Inferior parietal cortex (tissue), 1 donor: Measurements from ENCODE around the gene CASP10.
"Not testable (repeated sequence)": the region's sequence is repeated elsewhere in the genome, so short reads cannot be mapped to it uniquely, and the experiment has no call there.

ENCODE experiments used
- DNase-seq: peaks from one replicate; pipeline ENCODE4 v3.0.0-alpha.2; 2016; ENCODE audit errors: extremely low spot score

CASP10 gene, protein sequence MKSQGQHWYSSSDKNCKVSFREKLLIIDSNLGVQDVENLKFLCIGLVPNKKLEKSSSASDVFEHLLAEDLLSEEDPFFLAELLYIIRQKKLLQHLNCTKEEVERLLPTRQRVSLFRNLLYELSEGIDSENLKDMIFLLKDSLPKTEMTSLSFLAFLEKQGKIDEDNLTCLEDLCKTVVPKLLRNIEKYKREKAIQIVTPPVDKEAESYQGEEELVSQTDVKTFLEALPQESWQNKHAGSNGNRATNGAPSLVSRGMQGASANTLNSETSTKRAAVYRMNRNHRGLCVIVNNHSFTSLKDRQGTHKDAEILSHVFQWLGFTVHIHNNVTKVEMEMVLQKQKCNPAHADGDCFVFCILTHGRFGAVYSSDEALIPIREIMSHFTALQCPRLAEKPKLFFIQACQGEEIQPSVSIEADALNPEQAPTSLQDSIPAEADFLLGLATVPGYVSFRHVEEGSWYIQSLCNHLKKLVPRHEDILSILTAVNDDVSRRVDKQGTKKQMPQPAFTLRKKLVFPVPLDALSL

GRCh38 chr2:201182650-201183364 lies at the start of gene CASP10:
TSS of gene CASP10 (plus strand) at chr2:201183141. CDS start at chr2:201185778, 2,637 bp downstream.
- peak; percentile 30 for DNase-seq

GRCh38 chr2:201135386-201135785 lies 47.6 kb upstream of the CASP10 start:
- no peak for DNase-seq

DNA sequence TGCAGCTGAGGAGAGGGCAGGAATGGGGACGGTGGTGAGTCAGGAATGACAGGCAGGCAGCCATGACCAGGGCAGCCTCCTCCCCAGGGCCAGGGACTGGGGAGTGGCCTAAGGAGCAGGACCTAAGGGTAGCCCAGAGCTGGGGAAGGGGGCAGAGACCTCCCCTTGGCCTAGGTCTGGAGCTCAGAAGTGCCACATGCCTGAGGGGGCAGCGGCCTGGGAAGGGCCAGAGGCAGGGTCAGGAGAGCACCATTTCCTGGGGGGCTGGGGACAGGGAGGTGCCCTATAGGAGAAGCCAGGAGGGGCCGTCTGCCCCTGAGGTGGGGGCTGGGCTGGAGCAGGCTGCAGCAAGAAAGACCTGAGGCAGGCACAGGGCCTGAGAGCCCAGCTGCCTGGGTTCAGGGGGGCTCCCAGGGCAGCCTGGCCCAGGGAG lies 46.0 kb upstream of the CASP10 start:
- DNase-seq: no peak

DNA sequence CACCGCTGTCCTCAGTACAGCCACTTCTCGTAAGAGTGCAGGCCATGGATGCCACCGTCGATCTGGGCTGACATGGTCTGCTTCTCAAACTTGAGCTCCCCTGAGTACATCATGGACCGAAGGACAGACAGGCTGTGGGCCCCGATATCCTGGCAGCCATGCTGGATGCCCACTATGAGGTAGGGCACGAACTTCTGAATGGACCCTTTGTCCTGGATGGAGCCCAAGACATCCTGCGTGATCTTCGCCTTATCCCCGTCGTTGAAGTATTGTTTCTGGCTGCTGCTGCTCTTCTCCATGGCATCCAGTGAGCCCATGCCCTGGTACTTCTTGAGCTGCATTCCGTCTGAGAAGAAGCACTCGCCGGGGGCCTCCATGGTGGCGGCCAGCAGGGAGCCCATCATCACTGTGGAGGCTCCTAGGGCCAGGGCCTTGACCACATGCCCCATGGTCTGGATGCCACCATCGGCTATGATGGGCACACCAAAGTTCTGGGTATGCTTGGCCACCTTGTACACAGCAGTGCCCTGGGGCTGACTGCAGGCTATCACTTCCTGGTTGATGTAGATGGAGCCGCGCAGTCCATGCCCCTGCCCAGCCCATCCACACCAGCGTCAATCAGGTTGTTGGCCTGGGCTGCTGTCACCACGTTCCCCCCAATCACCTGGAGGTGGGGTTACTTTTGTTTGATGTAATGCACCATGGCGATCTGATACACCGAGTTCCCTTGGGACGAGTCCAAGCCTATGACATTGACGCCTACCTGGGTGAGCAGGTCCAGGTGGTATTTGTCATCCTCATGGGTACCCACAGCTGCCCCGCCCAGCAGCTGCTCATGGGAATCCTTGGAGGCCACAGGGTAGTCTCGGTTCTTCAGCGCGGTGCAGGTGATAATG lies 45.2 kb upstream of the CASP10 start:
- no peak for DNase-seq

GRCh38 chr2:201138401-201138970 lies 44.5 kb upstream of the CASP10 start:
- no peak for DNase-seq

DNA sequence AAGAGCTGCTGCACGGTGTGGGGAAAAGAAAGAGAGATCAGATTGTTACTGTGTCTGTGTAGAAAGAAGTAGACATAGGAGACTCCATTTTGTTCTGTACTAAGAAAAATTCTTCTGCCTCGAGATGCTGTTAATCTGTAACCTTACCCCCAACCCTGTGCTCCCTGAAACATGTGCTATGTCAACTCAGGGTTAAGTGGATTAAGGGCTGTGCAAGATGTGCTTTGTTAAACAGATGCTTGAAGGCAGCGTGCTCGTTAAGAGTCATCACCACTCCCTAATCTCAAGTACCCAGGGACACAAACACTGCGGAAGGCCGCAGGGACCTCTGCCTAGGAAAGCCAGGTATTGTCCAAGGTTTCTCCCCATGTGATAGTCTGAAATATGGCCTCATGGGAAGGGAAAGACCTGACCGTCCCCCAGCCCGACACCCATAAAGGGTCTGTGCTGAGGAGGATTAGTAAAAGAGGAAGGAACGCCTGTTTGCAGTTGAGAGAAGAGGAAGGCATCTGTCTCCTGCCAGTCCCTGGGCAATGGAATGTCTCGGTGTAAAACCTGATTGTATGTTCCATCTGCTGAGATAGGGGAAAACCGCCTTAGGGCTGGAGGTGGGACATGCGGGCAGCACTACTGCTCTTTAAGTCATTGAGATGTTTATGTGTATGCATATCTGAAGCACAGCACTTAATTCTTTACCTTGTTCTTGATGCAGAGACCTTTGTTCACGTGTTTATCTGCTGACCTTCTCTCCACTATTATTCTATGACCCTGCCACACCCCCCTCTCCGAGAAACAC lies 43.8 kb upstream of the CASP10 start:
- not testable (repeated sequence) for DNase-seq

- no peak for DNase-seq
These were observed 42.9 kb upstream of the CASP10 start for GRCh38 chr2:201139836-201140604.

DNA sequence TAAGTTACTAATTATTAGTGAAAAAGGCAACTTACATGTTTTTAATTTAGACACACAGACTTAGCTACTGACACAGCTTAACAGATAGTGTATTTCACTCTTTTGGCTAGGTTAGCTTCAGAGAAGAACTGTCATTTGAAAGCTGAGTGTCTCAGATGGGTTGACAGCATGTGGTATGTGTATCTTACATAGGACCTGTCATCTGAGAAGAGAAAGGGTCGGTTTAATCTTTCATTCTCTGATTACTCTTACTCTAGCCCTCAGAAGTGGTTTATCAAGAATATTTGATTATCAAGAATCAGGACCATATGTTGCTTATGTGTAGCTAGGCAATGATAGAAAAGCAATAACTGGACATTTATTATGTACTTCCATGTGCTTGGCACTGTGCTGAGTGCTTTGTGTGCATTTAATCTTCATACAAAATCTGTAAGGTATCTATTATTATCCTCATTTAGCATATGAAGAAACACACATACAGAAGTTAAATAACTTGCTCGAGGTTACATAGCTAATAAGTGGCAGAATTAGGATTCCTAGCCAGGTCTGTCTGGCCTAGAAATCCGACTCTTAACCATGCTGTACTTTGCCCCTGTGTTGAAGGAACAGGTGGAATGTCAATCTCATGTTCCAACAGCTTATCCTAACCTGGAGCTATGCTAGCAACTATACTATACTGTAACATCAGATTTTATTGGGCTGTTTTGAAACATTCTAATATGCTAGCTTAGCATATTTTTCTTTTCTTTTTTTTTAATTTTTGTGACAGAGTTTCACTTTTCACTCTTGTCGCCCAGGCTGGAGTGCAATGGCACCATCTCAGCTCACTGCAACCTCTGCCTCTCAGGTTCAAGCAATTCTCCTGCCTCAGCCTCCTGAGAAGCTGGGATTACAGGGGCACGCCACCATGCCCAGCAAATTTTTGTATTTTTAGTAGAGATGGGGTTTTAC lies 38.6 kb upstream of the CASP10 start:
- no peak for DNase-seq

DNA sequence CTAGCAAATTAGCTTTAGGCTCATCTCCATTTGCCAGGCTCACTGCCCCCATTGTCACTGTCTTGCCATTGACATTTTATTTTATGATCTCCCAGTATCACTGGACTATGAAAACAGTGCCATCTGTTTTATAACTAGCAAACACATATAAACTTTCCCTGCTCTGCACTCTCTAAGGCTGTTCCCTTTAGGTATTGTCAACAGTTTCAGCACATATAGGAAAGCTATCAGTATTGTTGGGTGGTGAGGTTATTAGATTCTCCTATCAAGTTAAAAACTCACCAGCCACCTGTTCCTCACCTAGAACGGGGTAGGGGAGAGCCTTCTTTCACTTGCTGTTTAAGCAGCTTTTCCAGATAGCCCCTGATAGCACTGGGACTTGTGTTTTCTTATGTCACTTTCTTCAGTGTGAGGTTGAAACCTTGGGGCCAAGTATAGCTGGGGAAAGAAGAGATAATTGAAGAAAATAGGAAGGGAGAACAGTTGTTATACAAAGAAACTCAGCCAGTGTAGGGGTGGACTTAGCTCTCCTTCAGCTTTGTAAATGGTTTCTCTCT lies 34.4 kb upstream of the CASP10 start:
- no peak for DNase-seq

GRCh38 chr2:201149064-201149820 lies 33.7 kb upstream of the CASP10 start:
- DNase-seq: no peak

DNA sequence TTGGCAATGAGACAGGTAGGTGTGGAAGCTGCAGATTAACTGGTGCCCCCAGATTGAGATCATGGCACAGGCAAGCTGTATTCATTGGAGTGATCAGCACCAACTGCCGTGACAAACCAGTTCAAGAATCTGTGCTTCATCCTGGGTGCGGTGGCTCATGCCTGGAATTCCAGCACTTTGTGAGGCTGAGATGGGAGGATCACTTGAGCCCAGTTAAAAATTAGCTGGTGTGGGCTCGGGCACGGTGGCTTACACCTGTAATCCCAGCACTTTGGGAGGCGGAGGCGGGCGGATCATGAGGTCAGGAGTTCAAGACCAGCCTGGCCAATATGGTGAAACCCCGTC lies 33.1 kb upstream of the CASP10 start:
- not testable (repeated sequence) for DNase-seq

- DNase-seq: no peak
These were observed 32.4 kb upstream of the CASP10 start for GRCh38 chr2:201150454-201151020.

DNA sequence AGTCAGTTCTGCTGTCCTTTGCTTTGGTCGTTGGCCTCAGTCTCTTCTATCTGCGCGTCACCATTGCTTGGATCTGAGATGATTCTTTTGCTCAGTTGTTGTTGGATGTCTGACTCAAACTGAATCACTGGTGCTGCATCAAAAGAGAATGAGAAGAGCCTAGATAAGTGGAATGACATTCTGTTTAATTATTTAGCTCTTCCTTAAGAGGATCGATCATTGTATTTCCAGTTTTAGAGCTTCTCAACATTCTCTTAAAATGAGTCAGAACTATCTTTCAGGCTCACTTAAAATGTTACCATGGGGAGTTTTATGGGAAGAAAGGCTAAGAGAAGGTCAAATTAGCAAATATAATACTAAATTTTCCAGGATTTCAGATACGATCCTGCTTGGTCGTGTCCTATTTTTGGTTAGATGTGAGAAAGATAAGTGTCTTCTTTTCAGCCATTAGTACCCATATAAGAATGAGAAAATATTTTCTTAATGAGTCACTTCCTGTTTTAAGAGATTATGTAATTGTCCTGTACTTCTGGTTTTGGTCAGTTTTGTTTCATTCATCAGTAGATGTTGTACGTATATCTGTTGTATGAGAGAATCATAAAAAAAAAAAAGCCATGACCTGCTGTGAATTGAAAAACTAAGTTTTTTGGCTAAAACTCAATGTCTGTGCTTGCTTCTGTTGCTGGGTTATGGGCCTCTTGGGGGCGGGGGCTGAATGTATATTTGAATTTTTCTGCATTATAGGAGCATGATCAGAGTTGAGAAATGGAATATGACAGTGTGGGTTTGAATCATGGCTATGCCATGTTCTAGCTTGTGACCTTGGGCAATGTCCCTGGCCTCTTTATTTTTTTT lies 31.6 kb upstream of the CASP10 start:
- DNase-seq: no peak

GRCh38 chr2:201152517-201152916 lies 30.4 kb upstream of the CASP10 start:
- no peak for DNase-seq

- DNase-seq: no peak
These were observed 29.7 kb upstream of the CASP10 start for GRCh38 chr2:201152999-201153815.
